ENCODE measurements around the gene FXR2.

DNA sequence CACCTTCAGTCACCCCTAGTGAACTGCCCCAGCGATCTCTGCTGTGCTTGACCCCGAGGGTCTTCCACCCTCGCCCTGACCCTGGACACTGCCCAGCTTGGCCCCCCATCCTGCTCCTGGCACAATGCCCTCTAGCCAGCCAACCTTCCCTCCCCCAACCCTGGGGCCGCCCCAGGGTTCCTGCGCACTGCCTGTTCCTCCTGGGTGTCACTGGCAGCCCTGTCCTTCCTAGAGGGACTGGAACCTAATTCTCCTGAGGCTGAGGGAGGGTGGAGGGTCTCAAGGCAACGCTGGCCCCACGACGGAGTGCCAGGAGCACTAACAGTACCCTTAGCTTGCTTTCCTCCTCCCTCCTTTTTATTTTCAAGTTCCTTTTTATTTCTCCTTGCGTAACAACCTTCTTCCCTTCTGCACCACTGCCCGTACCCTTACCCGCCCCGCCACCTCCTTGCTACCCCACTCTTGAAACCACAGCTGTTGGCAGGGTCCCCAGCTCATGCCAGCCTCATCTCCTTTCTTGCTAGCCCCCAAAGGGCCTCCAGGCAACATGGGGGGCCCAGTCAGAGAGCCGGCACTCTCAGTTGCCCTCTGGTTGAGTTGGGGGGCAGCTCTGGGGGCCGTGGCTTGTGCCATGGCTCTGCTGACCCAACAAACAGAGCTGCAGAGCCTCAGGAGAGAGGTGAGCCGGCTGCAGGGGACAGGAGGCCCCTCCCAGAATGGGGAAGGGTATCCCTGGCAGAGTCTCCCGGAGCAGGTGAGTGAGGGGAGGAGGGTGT, 56.0 kb downstream of the FXR2 start, which contains the start of gene TNFSF13:
- TF ChIP-seq, protein P1, sequence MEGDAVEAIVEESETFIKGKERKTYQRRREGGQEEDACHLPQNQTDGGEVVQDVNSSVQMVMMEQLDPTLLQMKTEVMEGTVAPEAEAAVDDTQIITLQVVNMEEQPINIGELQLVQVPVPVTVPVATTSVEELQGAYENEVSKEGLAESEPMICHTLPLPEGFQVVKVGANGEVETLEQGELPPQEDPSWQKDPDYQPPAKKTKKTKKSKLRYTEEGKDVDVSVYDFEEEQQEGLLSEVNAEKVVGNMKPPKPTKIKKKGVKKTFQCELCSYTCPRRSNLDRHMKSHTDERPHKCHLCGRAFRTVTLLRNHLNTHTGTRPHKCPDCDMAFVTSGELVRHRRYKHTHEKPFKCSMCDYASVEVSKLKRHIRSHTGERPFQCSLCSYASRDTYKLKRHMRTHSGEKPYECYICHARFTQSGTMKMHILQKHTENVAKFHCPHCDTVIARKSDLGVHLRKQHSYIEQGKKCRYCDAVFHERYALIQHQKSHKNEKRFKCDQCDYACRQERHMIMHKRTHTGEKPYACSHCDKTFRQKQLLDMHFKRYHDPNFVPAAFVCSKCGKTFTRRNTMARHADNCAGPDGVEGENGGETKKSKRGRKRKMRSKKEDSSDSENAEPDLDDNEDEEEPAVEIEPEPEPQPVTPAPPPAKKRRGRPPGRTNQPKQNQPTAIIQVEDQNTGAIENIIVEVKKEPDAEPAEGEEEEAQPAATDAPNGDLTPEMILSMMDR (IDR thresholded peaks at IDR 0.05): no peak
- TF ChIP-seq POLR2A (IDR thresholded peaks at IDR 0.05): no peak

Measured in testis (tissue), 2 donors.